Neuronal stem cell (in vitro differentiated cells): ENCODE data around the gene ABLIM1.

Experiments
- DNase-seq: peaks from one replicate; pipeline ENCODE4 v3.0.0-alpha.2; 2013; ENCODE audit warnings: low spot score
- H2AFZ ChIP-seq: one replicate; pipeline ENCODE4 v1.6.1; 2013; ENCODE audit warnings: mild to moderate bottlenecking, low read length, inconsistent platforms
- H2AK5ac ChIP-seq: 2 replicates; pipeline ENCODE4 v1.6.1; 2013; ENCODE audit warnings: low read depth, mild to moderate bottlenecking, inconsistent platforms, low read length, moderate library complexity, mixed read lengths
- H2BK120ac ChIP-seq: 2 replicates; pipeline ENCODE4 v1.6.1; 2013; ENCODE audit warnings: low read depth, mild to moderate bottlenecking, inconsistent platforms, low read length, moderate library complexity, mixed read lengths
- H2BK12ac ChIP-seq: one replicate; pipeline ENCODE4 v1.6.1; 2013; ENCODE audit warnings: low read length, inconsistent platforms
- H2BK15ac ChIP-seq: 2 replicates; pipeline ENCODE4 v1.6.1; 2013; ENCODE audit warnings: mild to moderate bottlenecking, low read length, inconsistent platforms, mixed read lengths
- H2BK5ac ChIP-seq: one replicate; pipeline ENCODE4 v1.6.1; 2013; ENCODE audit warnings: inconsistent platforms, mild to moderate bottlenecking, low read length, moderate library complexity
- H3K14ac ChIP-seq: one replicate; pipeline ENCODE4 v1.6.1; 2013; ENCODE audit warnings: low read length, inconsistent platforms
- H3K18ac ChIP-seq: 2 replicates; pipeline ENCODE4 v1.6.1; 2013; ENCODE audit warnings: low read length, inconsistent platforms
- H3K23ac ChIP-seq: 2 replicates; pipeline ENCODE4 v1.6.1; 2013; ENCODE audit warnings: low read depth, mild to moderate bottlenecking, mixed read lengths, low read length, inconsistent platforms; ENCODE audit not compliant: poor library complexity
- H3K27ac ChIP-seq: replicated peaks from 3 replicates; pipeline ENCODE4 v1.5.1; 2013; ENCODE audit warnings: low read length, inconsistent platforms
- H3K27me3 ChIP-seq, 3 experiments: 2 replicates each; pipeline ENCODE4 v1.6.1; 2013; ENCODE audit warnings: low read length in 3 of 3, mild to moderate bottlenecking in 2 of 3, inconsistent platforms in 1 of 3, low read depth in 1 of 3, mixed read lengths in 1 of 3, moderate library complexity in 1 of 3; ENCODE audit not compliant: control insufficient read depth in 3 of 3, insufficient read depth in 3 of 3
- H3K36me3 ChIP-seq, 2 donors: replicated peaks in 1 of 2; 2 replicates each; pipeline ENCODE4 v1.6.1; 2013; ENCODE audit warnings: low read length in 2 of 2; ENCODE audit not compliant: control insufficient read depth in 2 of 2, insufficient read depth in 2 of 2
- H3K4ac ChIP-seq: 2 replicates; pipeline ENCODE4 v1.6.1; 2013; ENCODE audit warnings: inconsistent platforms, mild to moderate bottlenecking, low read length, moderate library complexity
- H3K4me1 ChIP-seq, 2 donors: 1 replicate in 1 of 2; 2 replicates in 1 of 2; pipeline ENCODE4 v1.6.1; 2013; ENCODE audit warnings: low read length in 2 of 2, low read depth in 1 of 2; ENCODE audit not compliant: control insufficient read depth in 2 of 2, insufficient read depth in 1 of 2
- H3K4me2 ChIP-seq: one replicate; pipeline ENCODE4 v1.6.1; 2013; ENCODE audit warnings: mild to moderate bottlenecking, low read length, inconsistent platforms; ENCODE audit not compliant: insufficient read depth, poor library complexity, severe bottlenecking
- H3K4me3 ChIP-seq, 2 donors: 2 replicates each; pipeline ENCODE4 v1.5.1; 2013; ENCODE audit warnings: low read length in 2 of 2, mild to moderate bottlenecking in 2 of 2, inconsistent platforms in 1 of 2, moderate library complexity in 1 of 2
- H3K79me1 ChIP-seq: one replicate; pipeline ENCODE4 v1.6.1; 2013; ENCODE audit warnings: low read depth, mild to moderate bottlenecking, inconsistent platforms, low read length, moderate library complexity
- H3K9ac ChIP-seq: one replicate; pipeline ENCODE4 v1.6.1; 2013; ENCODE audit warnings: mild to moderate bottlenecking, low read depth, low read length, inconsistent platforms; ENCODE audit not compliant: poor library complexity
- H3K9me3 ChIP-seq, 2 donors: replicated peaks in 1 of 2; 2 replicates each; pipeline versions ENCODE3 to v1.6.1; 2013; ENCODE audit warnings: low read length in 2 of 2, mild to moderate bottlenecking in 2 of 2, inconsistent platforms in 1 of 2, low read depth in 1 of 2, mixed read lengths in 1 of 2, moderate library complexity in 1 of 2; ENCODE audit not compliant: control insufficient read depth in 2 of 2, insufficient read depth in 1 of 2
- H4K8ac ChIP-seq: one replicate; pipeline ENCODE4 v1.6.1; 2013; ENCODE audit warnings: low read depth, mild to moderate bottlenecking, inconsistent platforms, low read length, moderate library complexity
- H4K91ac ChIP-seq: one replicate; pipeline ENCODE4 v1.6.1; 2013; ENCODE audit warnings: low read length, low read depth, mild to moderate bottlenecking, inconsistent platforms; ENCODE audit not compliant: poor library complexity
- WGBS, 2 donors: extraction: QIAGEN DNeasy Blood & Tissue Kit; methylation state at CpG; one replicate each; pipeline ENCODE4 v1.1.7; 2013; ENCODE audit warnings: missing lambda C conversion rate in 2 of 2, mixed read lengths in 1 of 2; ENCODE audit not compliant: insufficient read length in 2 of 2, insufficient replicate concordance in 1 of 2; ENCODE audit errors: extremely low coverage in 2 of 2; 5-methylcytosine and 5-hydroxymethylcytosine counted together

The ABLIM1 gene

GRCh38 chr10:114432566-114433093 lies 225.4 kb downstream of the ABLIM1 start:
- no peak overlapping the region for H3K4me3 ChIP-seq
- no peak overlapping the region for H2BK120ac ChIP-seq
- peaks cover 0 to 74% of the 10 kb centered on the region in 2 donors for H3K36me3 ChIP-seq
- H3K27me3 ChIP-seq, result no peaks in the 10 kb centered on the region
- no peak overlapping the region for H3K23ac ChIP-seq
- no peak overlapping the region for H4K8ac ChIP-seq
- no peak overlapping the region for H2BK15ac ChIP-seq
- no peaks in the 10 kb centered on the region for H3K79me1 ChIP-seq
- H3K9me3 ChIP-seq, result no peaks in the 10 kb centered on the region
- peaks cover under 1 to 3% of the 10 kb centered on the region in 2 donors for H3K4me1 ChIP-seq
- WGBS, 2 donors, result no CpG with 5 or more reads among the region's 4 CpGs
- H2BK5ac ChIP-seq, result no peak overlapping the region
- DNase-seq, result no peak
- H3K14ac ChIP-seq, result no peak overlapping the region
- H3K4ac ChIP-seq, result no peak overlapping the region
- no peak overlapping the region for H3K18ac ChIP-seq
- no peak overlapping the region for H4K91ac ChIP-seq
- H3K9ac ChIP-seq, result no peak overlapping the region
- H3K4me2 ChIP-seq, result no peak overlapping the region
- no peak overlapping the region for H2AFZ ChIP-seq
- no peak overlapping the region for H3K27ac ChIP-seq
- no peak overlapping the region for H2AK5ac ChIP-seq
- no peak overlapping the region for H2BK12ac ChIP-seq

GRCh38 chr10:114431414-114432135 lies 226.5 kb downstream of the ABLIM1 start:
- no peak overlapping the region for H3K27ac ChIP-seq
- H2AK5ac ChIP-seq, result no peak overlapping the region
- no peak overlapping the region for H2AFZ ChIP-seq
- H2BK120ac ChIP-seq, result no peak overlapping the region
- no peak overlapping the region for H3K14ac ChIP-seq
- no peaks in the 10 kb centered on the region for H3K79me1 ChIP-seq
- no peak overlapping the region for H3K18ac ChIP-seq
- no peak for DNase-seq
- no peak overlapping the region for H3K4ac ChIP-seq
- peaks cover 7 to 9% of the 10 kb centered on the region in 2 donors for H3K4me1 ChIP-seq
- no peak overlapping the region for H3K9ac ChIP-seq
- H2BK12ac ChIP-seq, result no peak overlapping the region
- no peak overlapping the region for H2BK15ac ChIP-seq
- no peaks in the 10 kb centered on the region for H3K27me3 ChIP-seq
- no peak overlapping the region for H4K8ac ChIP-seq
- H3K23ac ChIP-seq, result no peak overlapping the region
- H4K91ac ChIP-seq, result no peak overlapping the region
- WGBS, 2 donors, result no CpG with 5 or more reads among the region's 4 CpGs
- H3K36me3 ChIP-seq, result peaks cover 0 to 64% of the 10 kb centered on the region in 2 donors
- H2BK5ac ChIP-seq, result no peak overlapping the region
- no peak overlapping the region for H3K4me3 ChIP-seq
- H3K4me2 ChIP-seq, result no peak overlapping the region
- no peaks in the 10 kb centered on the region for H3K9me3 ChIP-seq

- H3K4me2 ChIP-seq, result no peak overlapping the region
- H3K27ac ChIP-seq, result no peak overlapping the region
- no peaks in the 10 kb centered on the region for H3K27me3 ChIP-seq
- peaks cover 0 to 57% of the 10 kb centered on the region in 2 donors for H3K36me3 ChIP-seq
- H3K79me1 ChIP-seq, result no peaks in the 10 kb centered on the region
- H3K4me1 ChIP-seq, result peaks cover 7 to 9% of the 10 kb centered on the region in 2 donors
- H4K8ac ChIP-seq, result no peak overlapping the region
- H3K18ac ChIP-seq, result no peak overlapping the region
- H4K91ac ChIP-seq, result no peak overlapping the region
- H3K4ac ChIP-seq, result no peak overlapping the region
- no peak overlapping the region for H3K4me3 ChIP-seq
- H3K9me3 ChIP-seq, result no peaks in the 10 kb centered on the region
- no peak overlapping the region for H2BK15ac ChIP-seq
- no peak overlapping the region for H3K9ac ChIP-seq
- no peak overlapping the region for H2BK120ac ChIP-seq
- WGBS, 2 donors, result no CpG with 5 or more reads among the region's 12 CpGs
- DNase-seq, result no peak
- H2AFZ ChIP-seq, result no peak overlapping the region
- no peak overlapping the region for H2AK5ac ChIP-seq
- no peak overlapping the region for H2BK5ac ChIP-seq
- H3K23ac ChIP-seq, result no peak overlapping the region
- H3K14ac ChIP-seq, result no peak overlapping the region
- H2BK12ac ChIP-seq, result no peak overlapping the region
These were observed 227.2 kb downstream of the ABLIM1 start for GRCh38 chr10:114430688-114431413.
